Activated T-cell treated with anti-CD3 and anti-CD28 coated beads for 1 hour (primary cell): ENCODE data around the gene CACNA1D.

ENCODE experiments used
- DNase-seq: peaks from one replicate; pipeline ENCODE4 v3.0.0-alpha.2; 2020; ENCODE audit warnings: low read depth

CACNA1D gene

DNA sequence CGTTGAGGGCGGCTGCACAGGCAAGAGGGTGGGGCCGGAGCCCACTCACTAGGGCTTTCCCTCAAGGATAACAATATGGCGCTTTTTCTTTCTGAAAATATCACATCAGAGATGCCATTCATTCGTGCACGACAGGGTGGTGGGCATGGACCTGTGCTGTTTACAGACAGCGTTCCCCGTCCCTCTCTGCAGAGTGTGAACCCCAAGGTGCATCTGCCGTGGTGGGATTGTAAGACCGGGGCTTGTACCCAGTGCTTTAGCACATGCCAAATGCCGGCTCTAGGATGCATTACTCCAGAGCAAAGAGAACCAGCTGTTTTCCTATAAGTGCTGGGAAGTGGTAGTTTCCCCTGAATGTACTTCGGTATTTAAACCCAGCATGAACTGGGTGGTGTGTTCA lies 314.9 kb downstream of the CACNA1D start:
- no peak for DNase-seq

- no peak for DNase-seq
These were observed 315.5 kb downstream of the CACNA1D start for GRCh38 chr3:53809764-53810400.

- no peak for DNase-seq
These were observed 316.9 kb downstream of the CACNA1D start for GRCh38 chr3:53811143-53811927.

DNA sequence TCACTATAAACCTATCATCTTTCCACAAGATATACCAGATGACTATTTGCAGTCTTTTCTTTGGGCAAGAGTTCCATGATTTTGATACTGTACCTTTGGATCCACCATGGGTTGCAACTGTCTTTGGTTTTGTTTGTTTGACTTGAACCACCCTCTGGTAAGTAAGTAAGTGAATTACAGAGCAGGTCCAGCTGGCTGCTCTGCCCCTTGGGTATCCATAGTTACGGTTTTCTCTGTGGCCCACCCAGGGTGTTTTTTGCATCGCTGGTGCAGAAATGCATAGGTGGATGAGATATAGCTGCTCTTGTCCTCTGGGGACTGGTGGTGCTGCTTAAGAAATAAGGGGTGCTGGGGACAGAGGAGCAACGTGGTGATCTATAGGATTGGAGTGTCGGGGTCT lies 318.0 kb downstream of the CACNA1D start:
- no peak for DNase-seq

GRCh38 chr3:53813229-53813628 lies 318.8 kb downstream of the CACNA1D start:
- DNase-seq: no peak

DNA sequence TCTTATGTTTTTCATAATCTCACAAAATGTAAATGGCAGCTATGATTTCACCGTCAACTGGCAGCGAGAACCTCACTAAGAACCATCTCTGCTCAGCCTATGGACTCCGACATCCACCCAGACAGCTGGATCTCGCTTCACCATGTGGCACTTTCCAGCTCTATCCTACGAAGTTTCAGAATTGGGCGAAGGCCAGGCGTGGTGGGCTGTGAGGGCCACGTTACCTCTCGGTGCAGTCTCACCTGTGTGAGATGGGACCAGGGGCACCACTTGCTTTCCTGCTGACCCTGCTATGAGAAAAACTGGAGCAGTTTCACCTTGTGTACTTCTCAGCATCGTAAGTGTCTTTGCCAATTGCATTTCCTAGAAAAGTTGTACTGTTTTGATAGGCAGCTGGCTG lies 319.5 kb downstream of the CACNA1D start:
- DNase-seq: no peak

DNA sequence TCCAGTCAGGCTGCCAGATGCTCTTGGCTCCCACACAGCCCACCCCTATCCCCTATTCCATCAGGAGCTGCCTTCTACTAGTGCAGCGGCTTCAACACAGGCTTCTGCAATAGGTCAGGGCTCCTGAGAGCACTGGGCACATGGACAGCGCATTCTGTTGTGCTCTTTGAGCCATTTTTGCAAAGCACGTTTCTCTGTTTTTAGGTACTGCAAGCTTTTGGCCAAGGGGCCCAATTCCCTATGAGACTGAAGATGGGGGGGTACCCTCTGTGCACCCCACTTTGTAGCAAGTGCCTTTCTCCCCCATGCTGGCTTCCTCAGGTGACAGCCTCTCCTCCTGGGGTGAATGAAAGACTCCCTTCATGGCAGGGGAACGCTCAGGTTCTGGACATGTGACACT lies 320.7 kb downstream of the CACNA1D start:
- DNase-seq: no peak

DNA sequence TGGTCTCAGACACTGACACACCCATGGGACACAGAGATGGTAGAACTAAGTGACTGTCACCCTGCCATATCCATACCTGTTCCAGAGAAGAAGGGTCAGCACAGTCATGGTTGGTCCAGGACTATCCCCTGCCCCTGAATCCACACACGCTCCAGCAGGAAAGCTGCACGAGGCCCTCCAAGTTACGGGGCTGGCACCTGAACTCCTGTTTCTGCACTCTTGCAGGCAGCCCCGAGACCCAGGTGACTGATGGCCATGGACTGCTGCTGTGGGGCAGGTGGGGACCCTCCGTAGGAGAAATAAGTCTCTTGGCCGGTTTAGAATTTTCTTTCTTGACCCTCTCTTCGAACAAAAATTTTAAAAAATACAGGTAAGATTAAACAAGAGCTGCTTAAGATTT lies 321.2 kb downstream of the CACNA1D start:
- DNase-seq: no peak

- DNase-seq: no peak
These were observed 322.0 kb downstream of the CACNA1D start for GRCh38 chr3:53816425-53816824.

GRCh38 chr3:53817211-53817610 lies 322.8 kb downstream of the CACNA1D start:
- DNase-seq: no peak

- DNase-seq: no peak
These were observed 323.4 kb downstream of the CACNA1D start for GRCh38 chr3:53817809-53818208.

DNA sequence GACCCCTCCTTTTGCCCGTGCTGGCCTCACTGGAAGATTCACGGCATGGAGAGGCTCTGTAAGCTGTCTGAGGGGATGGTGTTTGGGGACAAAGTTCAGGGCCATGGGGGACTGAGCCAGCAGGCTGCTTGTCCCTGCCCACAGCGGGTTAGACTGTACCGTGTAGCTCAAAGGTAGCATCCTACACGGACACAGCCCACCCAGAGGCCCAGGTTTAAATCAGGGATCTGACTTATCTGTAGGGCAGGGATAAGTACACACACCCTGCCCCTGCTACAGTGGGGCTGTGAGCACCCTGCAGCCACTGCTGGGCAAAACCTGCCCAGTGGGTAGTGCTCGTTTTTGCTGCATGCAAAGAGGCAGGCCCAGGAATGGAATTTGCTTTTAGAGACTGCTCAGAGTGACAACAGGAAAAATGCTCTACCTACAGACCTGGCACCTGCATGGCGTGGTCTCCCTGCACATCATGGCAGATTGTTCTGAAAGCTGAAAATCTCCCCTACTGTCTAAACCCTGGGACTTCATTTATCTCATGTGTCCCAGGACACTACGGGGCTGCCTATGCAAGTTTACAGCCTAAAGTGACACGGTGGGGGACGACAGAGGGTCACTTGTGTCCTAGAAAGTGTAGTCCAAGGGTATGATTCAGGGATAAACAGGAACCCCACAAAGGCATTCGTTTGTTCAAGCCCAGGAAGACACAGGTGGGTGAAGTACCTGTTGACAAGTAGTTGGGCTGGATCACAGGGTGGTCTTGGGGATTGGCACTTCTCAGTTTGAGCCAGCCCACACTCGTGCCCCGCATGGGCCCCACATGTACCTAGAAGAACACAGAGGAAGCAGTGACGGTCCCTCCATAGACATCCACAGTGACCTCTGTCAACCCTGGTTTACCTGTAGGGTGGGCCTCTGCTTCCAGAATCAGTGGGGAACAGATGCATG lies 324.1 kb downstream of the CACNA1D start:
- DNase-seq: no peak

- DNase-seq: no peak
These were observed 324.9 kb downstream of the CACNA1D start for GRCh38 chr3:53819163-53819868.

DNA sequence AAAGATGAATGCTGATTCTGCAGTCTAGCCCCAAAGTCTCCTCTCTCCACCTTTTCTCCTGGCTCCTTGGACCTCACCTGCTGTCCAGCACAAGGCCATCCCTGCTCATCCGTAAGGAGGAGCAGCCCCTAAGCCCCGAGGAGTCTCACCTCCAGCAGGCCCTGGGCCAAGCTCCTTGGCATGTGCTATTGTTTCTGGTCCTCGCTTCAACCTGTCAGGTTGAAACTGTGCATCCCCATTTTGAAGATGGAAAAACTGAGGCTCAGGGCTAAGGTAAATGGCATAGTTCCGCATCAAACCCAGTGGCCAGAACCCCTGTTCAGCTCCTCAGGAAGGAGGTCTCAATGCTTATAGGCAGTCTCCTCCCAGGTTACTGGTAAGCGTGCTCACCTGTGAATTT lies 325.7 kb downstream of the CACNA1D start:
- no peak for DNase-seq

- DNase-seq: no peak
These were observed 326.6 kb downstream of the CACNA1D start for GRCh38 chr3:53820756-53821580.

DNA sequence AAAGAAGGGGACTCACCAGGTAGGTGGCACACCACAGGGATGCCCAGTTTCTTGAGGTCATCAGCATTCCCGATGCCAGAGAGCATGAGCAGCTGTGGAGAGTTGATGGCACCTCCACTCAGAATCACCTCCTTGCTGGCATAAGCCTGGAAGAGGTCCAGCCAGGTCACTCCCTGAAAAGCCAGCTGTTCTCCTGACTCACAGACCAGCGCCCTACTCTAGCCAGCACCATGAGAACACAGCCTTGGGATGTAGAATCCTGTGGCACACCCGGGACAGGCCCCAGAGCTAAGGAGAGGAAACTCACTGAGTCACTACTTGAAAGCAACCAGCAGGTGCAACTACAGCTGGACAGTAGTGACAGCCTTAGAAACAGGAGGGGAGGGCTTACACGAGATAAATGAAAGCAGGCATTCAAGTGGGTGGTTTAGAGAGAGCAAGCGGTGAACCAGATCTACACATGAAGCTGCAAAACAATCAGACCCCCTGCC lies 327.3 kb downstream of the CACNA1D start:
- DNase-seq: no peak

- DNase-seq: no peak
These were observed 327.9 kb downstream of the CACNA1D start for GRCh38 chr3:53822331-53822741.

DNA sequence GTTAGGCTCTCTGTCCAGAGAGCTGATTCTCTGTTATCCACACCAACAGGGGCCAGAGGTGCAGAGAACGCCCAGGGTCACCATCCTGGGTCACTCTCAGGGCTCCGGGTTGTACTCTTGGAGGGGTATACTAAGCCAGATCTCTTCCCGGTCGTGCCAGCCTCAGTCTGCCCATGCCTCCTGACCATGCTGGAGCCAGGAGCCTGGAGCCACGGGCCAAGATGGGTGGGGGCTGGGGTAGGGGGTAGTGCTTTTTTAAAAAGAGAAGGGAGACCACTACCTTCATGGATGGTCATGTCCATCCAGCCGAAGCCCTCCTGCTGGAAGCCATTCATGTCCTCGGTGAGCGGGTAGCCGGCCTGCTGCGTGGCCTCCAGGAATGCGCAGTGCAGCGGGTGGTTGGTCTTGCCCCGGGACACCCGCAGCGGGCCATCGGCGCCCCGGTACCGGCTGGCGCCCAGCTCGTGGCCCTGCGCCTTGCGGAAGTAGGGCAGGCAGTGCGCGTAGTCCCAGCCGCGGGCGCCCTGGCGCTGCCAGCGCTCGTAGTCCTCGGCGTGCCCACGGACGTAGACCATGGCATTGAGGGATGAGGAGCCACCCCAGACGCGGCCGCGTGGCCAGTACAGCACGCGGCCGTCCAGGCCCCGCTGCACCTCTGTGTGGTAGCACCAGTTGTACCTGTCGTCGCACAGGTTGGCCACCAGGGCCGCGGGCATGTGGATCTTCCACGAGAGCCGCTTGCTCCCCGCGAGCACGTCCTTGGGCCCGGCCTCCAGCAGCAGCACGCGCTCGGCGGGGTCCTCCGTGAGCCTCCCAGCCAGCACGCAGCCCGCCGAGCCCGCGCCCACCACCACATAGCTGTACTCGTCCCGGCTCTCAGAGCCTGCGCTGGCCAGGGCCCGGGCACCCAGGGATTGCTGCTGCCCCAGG lies 328.9 kb downstream of the CACNA1D start:
- no peak for DNase-seq

GRCh38 chr3:53823956-53824657 lies 329.7 kb downstream of the CACNA1D start:
- DNase-seq: no peak
